H1 (cell line): Measurements from ENCODE around the gene ESYT2. TPM values are rescaled to one million over a fixed set of nuclear protein-coding genes. Genes with fewer than 3 reads are reported as not detected.

Experiments used
- CTCF ChIA-PET: fragments of 300-600 bp; sonication (Branson Sonifier 250); formaldehyde crosslinking; loops from one replicate; lab custom pipeline; 2021; ENCODE audit not compliant: partially characterized antibody; lab: Charles Lee
- POLR2A ChIA-PET: fragments of 300-600 bp; sonication (Branson Sonifier 250); formaldehyde crosslinking; loops from one replicate; lab custom pipeline; 2021; ENCODE audit warnings: inconsistent platforms; ENCODE audit not compliant: partially characterized antibody; lab: Charles Lee
- DNase-seq, 2 experiments: peaks; one replicate each; pipeline versions ENCODE4 v3.0.0 to v3.0.0-alpha.2; 2010 to 2022; ENCODE audit warnings: low spot score in 2 of 2, low read depth in 1 of 2, mixed read lengths in 1 of 2
- FAIRE-seq: peaks from 2 replicates; lab custom pipeline; 2011; peaks lifted over from hg19 to GRCh38; lab: Jason Lieb, UNC
- H2AFZ ChIP-seq: 2 replicates; pipeline ENCODE4 v1.8.1; 2012; ENCODE audit warnings: low read length, inconsistent platforms
- H2AK5ac ChIP-seq: 2 replicates; pipeline ENCODE4 v1.6.1; 2013; ENCODE audit warnings: low read depth, low read length
- H2BK120ac ChIP-seq: replicated peaks from 2 replicates; pipeline ENCODE3; 2013; ENCODE audit warnings: low read depth, low read length, inconsistent platforms
- H2BK12ac ChIP-seq: 2 replicates; pipeline ENCODE4 v1.6.1; 2013; ENCODE audit warnings: low read depth, low read length
- H2BK15ac ChIP-seq: 2 replicates; pipeline ENCODE4 v1.6.1; 2013; ENCODE audit warnings: low read length
- H2BK20ac ChIP-seq: 2 replicates; pipeline ENCODE4 v1.6.1; 2013; ENCODE audit warnings: low read length
- H2BK5ac ChIP-seq: 2 replicates; pipeline ENCODE4 v1.6.1; 2013; ENCODE audit warnings: low read depth, low read length
- H3K14ac ChIP-seq: 2 replicates; pipeline ENCODE4 v1.6.1; 2013; ENCODE audit warnings: inconsistent platforms; ENCODE audit not compliant: insufficient read length
- H3K18ac ChIP-seq: 2 replicates; pipeline ENCODE4 v1.6.1; 2013; ENCODE audit warnings: low read length; ENCODE audit errors: extremely low read depth
- H3K23ac ChIP-seq: 2 replicates; pipeline ENCODE4 v1.6.1; 2013; ENCODE audit warnings: inconsistent platforms; ENCODE audit not compliant: insufficient read length
- H3K23me2 ChIP-seq: 2 replicates; pipeline ENCODE4 v1.6.1; 2013; ENCODE audit warnings: low read depth, low read length
- H3K27ac ChIP-seq: 2 replicates; pipeline ENCODE4 v1.6.1; 2011; ENCODE audit warnings: low read depth, low read length, inconsistent platforms
- H3K27me3 ChIP-seq, 4 experiments: replicated peaks in 1 of 4; 1 replicate in 1 of 4; 2 replicates in 3 of 4; pipeline versions ENCODE4 v1.6.1 to v1.8.1; 2011 to 2013; ENCODE audit warnings: low read length in 3 of 4, mild to moderate bottlenecking in 3 of 4, inconsistent platforms in 2 of 4, mixed read lengths in 2 of 4, moderate library complexity in 1 of 4; ENCODE audit not compliant: control insufficient read depth in 3 of 4, insufficient read depth in 3 of 4; ENCODE audit errors: extremely low read depth in 1 of 4
- H3K36me3 ChIP-seq, 4 experiments: 2 replicates each; pipeline versions ENCODE4 v1.6.1 to v1.8.1; 2011 to 2013; ENCODE audit warnings: mild to moderate bottlenecking in 4 of 4, low read length in 3 of 4, moderate library complexity in 2 of 4, control low read depth in 1 of 4, inconsistent platforms in 1 of 4; ENCODE audit not compliant: insufficient read depth in 4 of 4, control insufficient read depth in 2 of 4
- H3K4ac ChIP-seq: replicated peaks from 2 replicates; pipeline ENCODE3; 2013; ENCODE audit warnings: low read length, low read depth, mixed read lengths, inconsistent platforms; ENCODE audit not compliant: insufficient read length
- H3K4me1 ChIP-seq, 4 experiments: replicated peaks in 1 of 4; 1 replicate in 1 of 4; 2 replicates in 3 of 4; pipeline versions ENCODE4 v1.6.1 to v1.8.1; 2011 to 2013; ENCODE audit warnings: low read length in 3 of 4, inconsistent platforms in 2 of 4, mixed read lengths in 1 of 4; ENCODE audit not compliant: insufficient read depth in 4 of 4, control insufficient read depth in 3 of 4
- H3K4me2 ChIP-seq, 2 experiments: 2 replicates each; pipeline versions ENCODE4 v1.6.1 to v1.8.1; 2011 to 2013; ENCODE audit warnings: low read depth in 2 of 2, low read length in 2 of 2, control low read depth in 1 of 2, inconsistent platforms in 1 of 2, mild to moderate bottlenecking in 1 of 2; ENCODE audit not compliant: insufficient read depth in 1 of 2
- H3K4me3 ChIP-seq, 4 experiments: fragments of 200-600, 300-600 bp in 1 of 4; sonication (generic), shearing (Covaris generic), sonication (Bioruptor Twin) in 1 of 4; 2 replicates each; pipeline versions ENCODE4 v1.5.1 to v1.8.1; 2011 to 2016; ENCODE audit warnings: low read length in 4 of 4, low read depth in 3 of 4, control low read depth in 2 of 4, inconsistent platforms in 2 of 4, mild to moderate bottlenecking in 2 of 4, mixed read lengths in 1 of 4, moderate library complexity in 1 of 4; ENCODE audit not compliant: insufficient read depth in 2 of 4; ENCODE audit errors: extremely low read depth in 1 of 4
- H3K56ac ChIP-seq: replicated peaks from 2 replicates; pipeline ENCODE3; 2013; ENCODE audit warnings: low read depth, mild to moderate bottlenecking, mixed read lengths, low read length, inconsistent platforms; ENCODE audit not compliant: insufficient read length
- H3K79me1 ChIP-seq: 2 replicates; pipeline ENCODE4 v1.6.1; 2013; ENCODE audit warnings: low read depth, low read length, control low read depth
- H3K79me2 ChIP-seq, 2 experiments: 2 replicates each; pipeline versions ENCODE4 v1.6.1 to v1.8.1; 2012 to 2013; ENCODE audit warnings: low read length in 2 of 2, mild to moderate bottlenecking in 2 of 2, inconsistent platforms in 1 of 2; ENCODE audit not compliant: insufficient read depth in 2 of 2, control insufficient read depth in 1 of 2
- H3K9ac ChIP-seq, 4 experiments: replicated peaks in 1 of 4; 1 replicate in 1 of 4; 2 replicates in 3 of 4; pipeline versions ENCODE4 v1.6.1 to v1.8.1; 2011 to 2013; ENCODE audit warnings: low read depth in 3 of 4, low read length in 3 of 4, control low read depth in 2 of 4, mild to moderate bottlenecking in 2 of 4, moderate library complexity in 2 of 4, inconsistent platforms in 1 of 4; ENCODE audit errors: extremely low read depth in 1 of 4
- H3K9me3 ChIP-seq, 2 experiments: 2 replicates each; pipeline versions ENCODE4 v1.6.1 to v1.8.1; 2012 to 2013; ENCODE audit warnings: mild to moderate bottlenecking in 2 of 2, moderate library complexity in 2 of 2, control low read depth in 1 of 2, inconsistent platforms in 1 of 2, low read depth in 1 of 2, low read length in 1 of 2, mixed read lengths in 1 of 2; ENCODE audit not compliant: insufficient read depth in 2 of 2
- H4K20me1 ChIP-seq, 2 experiments: replicated peaks in 1 of 2; 2 replicates each; pipeline versions ENCODE3 to v1.8.1; 2011 to 2013; ENCODE audit warnings: inconsistent platforms in 2 of 2, low read length in 2 of 2, mild to moderate bottlenecking in 1 of 2; ENCODE audit not compliant: insufficient read depth in 2 of 2, control insufficient read depth in 1 of 2
- H4K5ac ChIP-seq: 2 replicates; pipeline ENCODE4 v1.6.1; 2013; ENCODE audit warnings: low read length, low read depth, mixed read lengths, inconsistent platforms; ENCODE audit not compliant: insufficient read length
- H4K8ac ChIP-seq: 2 replicates; pipeline ENCODE4 v1.8.0; 2013; ENCODE audit warnings: mild to moderate bottlenecking, moderate library complexity, low read length, inconsistent platforms; ENCODE audit not compliant: insufficient read depth; ENCODE audit errors: extremely low read depth
- H4K91ac ChIP-seq: replicated peaks from 2 replicates; pipeline ENCODE3; 2013; ENCODE audit warnings: low read length, mixed read lengths, inconsistent platforms; ENCODE audit not compliant: insufficient read length
- CBX8 ChIP-seq: fragments of 300-800, 300-1000 bp; sonication (generic); IDR thresholded peaks from 2 replicates; pipeline ENCODE4 v1.7.1; 2016; ENCODE audit warnings: low read depth, low read length, borderline replicate concordance
- EZH2 ChIP-seq: fragments of 200-600 bp; sonication (generic); IDR thresholded peaks from 2 replicates; pipeline ENCODE4 v1.7.1; 2012; ENCODE audit warnings: low read depth, mild to moderate bottlenecking, moderate library complexity, low read length, inconsistent platforms; ENCODE audit not compliant: severe bottlenecking
- KDM4A ChIP-seq: IDR thresholded peaks from one replicate; pipeline ENCODE4 v1.7.1; 2012; ENCODE audit warnings: low read depth, mild to moderate bottlenecking, moderate library complexity, low read length, inconsistent platforms; ENCODE audit not compliant: severe bottlenecking
- RFX5 ChIP-seq: IDR thresholded peaks from 2 replicates; pipeline ENCODE4 v1.6.1; 2011; ENCODE audit warnings: low read depth, low read length, improper control_type of control experiment, borderline replicate concordance
- SP4 ChIP-seq: IDR thresholded peaks from 2 replicates; pipeline ENCODE4 v1.6.1; 2012; ENCODE audit warnings: low read length, inconsistent platforms
- TAF1 ChIP-seq: IDR thresholded peaks from 2 replicates; pipeline ENCODE4 v1.6.1; 2011; ENCODE audit warnings: mild to moderate bottlenecking, low read depth, low read length
- WGBS, 2 experiments: shearing (Covaris generic) in 1 of 2; methylation state at CpG; one replicate each; pipeline versions ENCODE4 v1.1.6 to v1.1.7; 2013 to 2015; ENCODE audit warnings: low lambda C conversion rate in 2 of 2, mixed read lengths in 2 of 2, inconsistent platforms in 1 of 2, low coverage in 1 of 2, missing lambda C conversion rate in 1 of 2; ENCODE audit not compliant: insufficient replicate concordance in 2 of 2, insufficient coverage in 1 of 2, insufficient read length in 1 of 2; ENCODE audit errors: extremely low coverage in 1 of 2, missing lambda C conversion rate in 1 of 2; 5-methylcytosine and 5-hydroxymethylcytosine counted together
- polyA plus RNA-seq, 7 experiments: library from polyadenylated mRNA; depleted of rRNA in 3 of 7; stranded (reverse) in 5 of 7; unstranded in 2 of 7; fragments of >200 nt in 5 of 7; fragments of 200-250 nt in 2 of 7; gene quantifications; 1 replicate in 5 of 7; 2 replicates in 1 of 7; 4 replicates in 1 of 7; pipeline versions ENCODE4 v1.2.1 to v1.2.3, GENCODE V29; 2011 to 2013; ENCODE audit warnings: missing spikeins in 2 of 7, mixed read lengths in 2 of 7
- total RNA-seq: library from RNA; stranded (reverse); fragmentation: NEBNext Ultra II Directional; extraction: Animal tissue kit (Norgen Biotek cat#: 25700); gene quantifications from 2 replicates; pipeline ENCODE4 v1.2.1, GENCODE V29; 2021
- TF ChIP-seq, protein P1 (sequence below): IDR thresholded peaks from 2 replicates; pipeline ENCODE4 v1.6.1; 2012; ENCODE audit warnings: inconsistent platforms
- TF ChIP-seq, protein P2 (sequence below): IDR thresholded peaks from 2 replicates; pipeline ENCODE4 v1.6.1; 2011; ENCODE audit warnings: low read depth, mild to moderate bottlenecking, low read length; ENCODE audit not compliant: insufficient read depth
- TF ChIP-seq, protein P3 (sequence below): IDR thresholded peaks from 2 replicates; pipeline ENCODE4 v1.6.1; 2012; ENCODE audit warnings: low read length, inconsistent platforms
- TF ChIP-seq, protein P4 (sequence below): IDR thresholded peaks from 2 replicates; pipeline ENCODE4 v1.6.1; 2011; ENCODE audit warnings: low read length, improper control_type of control experiment

ESYT2 gene
- total and polyA plus RNA-seq, 2 of the 8 experiments (the other 6 are each of a cell fraction or from before 2014, with no cell fraction given): 27.0 to 37.5 TPM

DNA sequence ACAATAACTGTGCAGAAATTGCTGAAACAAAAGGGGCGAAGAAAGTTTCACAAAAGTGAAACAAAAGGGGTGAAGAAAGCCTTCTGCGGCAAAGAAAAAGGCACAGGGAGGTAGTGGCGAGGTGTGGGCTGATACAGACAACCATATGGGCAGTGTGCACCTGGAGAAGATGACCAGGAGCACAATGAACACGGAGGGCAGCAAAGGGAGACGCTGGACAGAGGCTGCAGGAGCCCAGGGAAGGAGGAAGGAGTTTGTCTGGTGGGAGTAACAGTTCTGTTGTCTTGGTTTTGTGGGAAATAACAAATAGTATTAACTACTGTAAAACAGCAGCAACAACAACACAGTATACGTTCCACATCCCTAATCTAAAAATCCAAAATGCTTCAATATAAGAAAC is 42.4 kb downstream of the ESYT2 start:
- Histone ChIP-seq H3K36me3 (peaks cover 3 to 26% (median 15%) of the 10 kb centered on the region in 4 experiments; a peak in 6 of 8 replicates), H3K79me1 (no peaks in the 10 kb centered on the region)
- no peak for FAIRE-seq
- TF ChIP-seq SP4 (no peak), KDM4A (no peak), CBX8 (no peak), TAF1 (no peak), RFX5 (no peak), EZH2 (no peak)
- TF ChIP-seq, protein P1, sequence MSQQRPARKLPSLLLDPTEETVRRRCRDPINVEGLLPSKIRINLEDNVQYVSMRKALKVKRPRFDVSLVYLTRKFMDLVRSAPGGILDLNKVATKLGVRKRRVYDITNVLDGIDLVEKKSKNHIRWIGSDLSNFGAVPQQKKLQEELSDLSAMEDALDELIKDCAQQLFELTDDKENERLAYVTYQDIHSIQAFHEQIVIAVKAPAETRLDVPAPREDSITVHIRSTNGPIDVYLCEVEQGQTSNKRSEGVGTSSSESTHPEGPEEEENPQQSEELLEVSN: no peak
- TF ChIP-seq, protein P2, sequence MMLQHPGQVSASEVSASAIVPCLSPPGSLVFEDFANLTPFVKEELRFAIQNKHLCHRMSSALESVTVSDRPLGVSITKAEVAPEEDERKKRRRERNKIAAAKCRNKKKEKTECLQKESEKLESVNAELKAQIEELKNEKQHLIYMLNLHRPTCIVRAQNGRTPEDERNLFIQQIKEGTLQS: no peak
- TF ChIP-seq, protein P3, sequence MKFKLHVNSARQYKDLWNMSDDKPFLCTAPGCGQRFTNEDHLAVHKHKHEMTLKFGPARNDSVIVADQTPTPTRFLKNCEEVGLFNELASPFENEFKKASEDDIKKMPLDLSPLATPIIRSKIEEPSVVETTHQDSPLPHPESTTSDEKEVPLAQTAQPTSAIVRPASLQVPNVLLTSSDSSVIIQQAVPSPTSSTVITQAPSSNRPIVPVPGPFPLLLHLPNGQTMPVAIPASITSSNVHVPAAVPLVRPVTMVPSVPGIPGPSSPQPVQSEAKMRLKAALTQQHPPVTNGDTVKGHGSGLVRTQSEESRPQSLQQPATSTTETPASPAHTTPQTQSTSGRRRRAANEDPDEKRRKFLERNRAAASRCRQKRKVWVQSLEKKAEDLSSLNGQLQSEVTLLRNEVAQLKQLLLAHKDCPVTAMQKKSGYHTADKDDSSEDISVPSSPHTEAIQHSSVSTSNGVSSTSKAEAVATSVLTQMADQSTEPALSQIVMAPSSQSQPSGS: no peak
- TF ChIP-seq, protein P4, sequence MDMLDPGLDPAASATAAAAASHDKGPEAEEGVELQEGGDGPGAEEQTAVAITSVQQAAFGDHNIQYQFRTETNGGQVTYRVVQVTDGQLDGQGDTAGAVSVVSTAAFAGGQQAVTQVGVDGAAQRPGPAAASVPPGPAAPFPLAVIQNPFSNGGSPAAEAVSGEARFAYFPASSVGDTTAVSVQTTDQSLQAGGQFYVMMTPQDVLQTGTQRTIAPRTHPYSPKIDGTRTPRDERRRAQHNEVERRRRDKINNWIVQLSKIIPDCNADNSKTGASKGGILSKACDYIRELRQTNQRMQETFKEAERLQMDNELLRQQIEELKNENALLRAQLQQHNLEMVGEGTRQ: no peak

More for the DNA sequence above, 42.4 kb downstream of the ESYT2 start:
- Histone ChIP-seq H2AK5ac (no peak overlapping the region), H3K23ac (no peak overlapping the region), H4K5ac (no peak overlapping the region), H3K14ac (no peak overlapping the region), H3K4me1 (no peaks in the 10 kb centered on the region), H3K27ac (no peak overlapping the region), H3K4me3 (no peak overlapping the region), H2BK120ac (no peak overlapping the region), H3K4me2 (no peak overlapping the region), H3K27me3 (no peaks in the 10 kb centered on the region), H2BK5ac (no peak overlapping the region), H3K4ac (no peak overlapping the region), H4K8ac (no peak overlapping the region), H3K18ac (no peak overlapping the region), H4K20me1 (peaks cover 0 to 1% of the 10 kb centered on the region in 2 experiments), H3K79me2 (no peaks in the 10 kb centered on the region), H2BK20ac (no peak overlapping the region), H2AFZ (no peak overlapping the region), H2BK15ac (no peak overlapping the region), H3K56ac (no peak overlapping the region), H3K9me3 (peaks cover 4 to 5% of the 10 kb centered on the region in 2 experiments; a peak in 3 of 4 replicates), H2BK12ac (no peak overlapping the region), H4K91ac (no peak overlapping the region), H3K9ac (no peak overlapping the region), H3K23me2 (no peaks in the 10 kb centered on the region)
- ChIA-PET POLR2A (no interaction called here), CTCF (interaction anchor here (0.8 kb wide), 1 partner anchor 242 kb away, joined by 3 read pairs; no protein-coding TSS in a partner anchor)
- DNase-seq: no peak
- 86% methylated on average over 6 of the region's 6 CpGs; no CpG with 5 or more reads in 1 of the 2 experiments for WGBS, 2 experiments
